Cardiac fibroblast (primary cell): ENCODE data around the gene ELL2.

Experiments used
- DNase-seq, 2 donors: peaks; one replicate each; pipeline versions ENCODE4 v3.0.0 to v3.0.0-alpha.2; 2010; ENCODE audit warnings: low read depth in 2 of 2
- H3K4me3 ChIP-seq, 2 donors: replicated peaks in 1 of 2; 1 replicate in 1 of 2; 2 replicates in 1 of 2; pipeline ENCODE4 v1.5.1; 2011; ENCODE audit warnings: low read depth in 2 of 2, low read length in 2 of 2, mild to moderate bottlenecking in 2 of 2, moderate library complexity in 1 of 2
- TF ChIP-seq, protein P1 (sequence below): IDR thresholded peaks from one replicate; pipeline ENCODE4 v1.5.1; 2011; ENCODE audit warnings: low read depth, mild to moderate bottlenecking, low read length, inconsistent platforms

The ELL2 gene

GRCh38 chr5:95861221-95861863 is 100.3 kb downstream of the ELL2 start:
- H3K4me3 ChIP-seq = no peak overlapping the region
- TF ChIP-seq, protein P1, sequence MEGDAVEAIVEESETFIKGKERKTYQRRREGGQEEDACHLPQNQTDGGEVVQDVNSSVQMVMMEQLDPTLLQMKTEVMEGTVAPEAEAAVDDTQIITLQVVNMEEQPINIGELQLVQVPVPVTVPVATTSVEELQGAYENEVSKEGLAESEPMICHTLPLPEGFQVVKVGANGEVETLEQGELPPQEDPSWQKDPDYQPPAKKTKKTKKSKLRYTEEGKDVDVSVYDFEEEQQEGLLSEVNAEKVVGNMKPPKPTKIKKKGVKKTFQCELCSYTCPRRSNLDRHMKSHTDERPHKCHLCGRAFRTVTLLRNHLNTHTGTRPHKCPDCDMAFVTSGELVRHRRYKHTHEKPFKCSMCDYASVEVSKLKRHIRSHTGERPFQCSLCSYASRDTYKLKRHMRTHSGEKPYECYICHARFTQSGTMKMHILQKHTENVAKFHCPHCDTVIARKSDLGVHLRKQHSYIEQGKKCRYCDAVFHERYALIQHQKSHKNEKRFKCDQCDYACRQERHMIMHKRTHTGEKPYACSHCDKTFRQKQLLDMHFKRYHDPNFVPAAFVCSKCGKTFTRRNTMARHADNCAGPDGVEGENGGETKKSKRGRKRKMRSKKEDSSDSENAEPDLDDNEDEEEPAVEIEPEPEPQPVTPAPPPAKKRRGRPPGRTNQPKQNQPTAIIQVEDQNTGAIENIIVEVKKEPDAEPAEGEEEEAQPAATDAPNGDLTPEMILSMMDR = no peak
- DNase-seq = peak; percentile 98 to 100

DNA sequence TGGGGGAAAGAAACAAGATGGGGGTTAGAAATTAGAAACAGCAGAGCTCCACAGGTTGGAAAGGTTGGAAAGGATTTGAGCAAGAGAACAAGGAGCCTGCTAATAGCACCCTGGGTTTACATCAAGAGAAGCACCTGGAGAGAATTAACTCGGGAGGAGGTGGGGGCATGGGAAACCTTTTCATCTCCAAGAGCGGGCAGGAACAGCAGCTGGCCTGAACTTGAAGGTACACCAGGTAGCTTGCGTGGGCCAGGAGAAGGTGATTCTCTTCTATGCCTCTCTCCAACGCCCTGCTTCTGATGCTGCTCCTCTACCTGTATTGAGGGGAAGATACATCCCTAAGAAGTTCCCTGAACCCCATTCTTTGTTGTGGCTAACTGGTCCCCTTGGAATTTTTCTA is 102.0 kb downstream of the ELL2 start:
- TF ChIP-seq, protein P1 = no peak
- H3K4me3 ChIP-seq = peak overlapping the region in 1 of 2 donors; percentile 16
- DNase-seq = no peak

GRCh38 chr5:95858661-95859595 is 102.7 kb downstream of the ELL2 start:
- TF ChIP-seq, protein P1 = peak; percentile 98
- H3K4me3 ChIP-seq = peak overlapping the region; percentile 26 to 41
- peak; percentile 98 to 100 for DNase-seq

- DNase-seq = peak; percentile 95
- H3K4me3 ChIP-seq = no peak overlapping the region
- TF ChIP-seq, protein P1 = no peak
These were observed 103.6 kb downstream of the ELL2 start for GRCh38 chr5:95858023-95858461.

DNA sequence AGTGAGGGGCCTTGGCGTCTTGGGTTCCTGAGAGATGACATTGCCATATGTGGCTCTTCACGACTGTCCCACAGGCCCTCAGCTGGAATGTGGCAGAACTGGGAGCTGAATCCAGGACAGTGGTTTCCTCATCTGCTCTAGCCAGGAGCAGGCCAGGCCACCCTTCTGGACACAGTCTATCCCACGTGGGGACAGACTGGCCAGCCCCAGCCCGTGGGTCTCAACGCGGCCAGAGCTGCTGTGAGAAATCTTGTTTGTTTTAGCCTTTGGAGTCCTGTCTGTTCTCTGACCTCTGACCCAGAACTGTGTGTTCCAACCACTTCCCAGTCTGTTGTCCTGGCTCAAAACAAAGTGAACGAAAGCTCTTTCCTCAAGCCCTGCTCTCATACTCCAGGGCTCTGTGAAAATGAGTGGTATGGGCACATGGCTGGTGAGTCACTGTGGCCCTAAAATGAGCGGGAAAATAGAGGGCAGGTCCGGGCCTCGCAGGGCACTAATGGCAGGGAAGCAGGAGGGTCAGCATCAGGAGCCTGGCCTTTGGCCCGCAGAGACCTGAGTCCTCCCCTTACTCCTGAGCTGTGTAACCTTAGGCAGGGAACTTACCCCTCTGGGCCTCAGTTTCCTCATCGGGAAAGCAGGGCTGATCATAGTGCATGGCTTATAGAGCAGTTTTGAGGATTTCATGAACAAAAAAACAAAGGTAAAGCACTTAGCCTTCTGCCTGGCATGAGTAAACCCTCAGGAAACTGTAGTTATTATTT is 104.3 kb downstream of the ELL2 start:
- peak; percentile 90 for DNase-seq
- H3K4me3 ChIP-seq = no peak overlapping the region
- TF ChIP-seq, protein P1 = no peak

- TF ChIP-seq, protein P1 = no peak
- DNase-seq = no peak
- no peak overlapping the region for H3K4me3 ChIP-seq
These were observed 105.1 kb downstream of the ELL2 start for GRCh38 chr5:95856501-95856981.
